ENCODE results near the gene PHACTR3.

DNA sequence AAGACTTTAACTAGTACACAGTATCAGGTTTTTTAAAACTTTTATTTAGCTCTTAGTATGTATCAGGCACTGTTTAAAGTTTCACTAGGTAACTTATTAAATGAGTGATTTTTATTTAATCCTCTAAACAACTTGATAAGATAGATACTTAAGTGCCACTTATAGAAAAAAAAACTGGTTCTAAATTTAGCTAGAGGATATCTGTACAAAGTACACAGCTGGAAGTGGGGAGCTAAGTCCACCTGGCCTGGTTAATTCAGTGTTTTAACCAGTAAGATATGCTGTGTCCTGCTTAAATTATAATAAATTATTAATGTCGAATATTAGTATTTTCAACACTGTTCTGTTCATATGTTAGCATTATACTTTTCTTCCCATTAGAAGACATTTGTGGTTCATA, 291.6 kb downstream of the PHACTR3 start:
- no peak for TF ChIP-seq EP300 (IDR thresholded peaks at IDR 0.05)
- no peak for TF ChIP-seq CTCF (IDR thresholded peaks at IDR 0.05)
- TF ChIP-seq POLR2AphosphoS5 (IDR thresholded peaks at IDR 0.05): no peak

Measured in suprapubic skin (tissue), 4 donors.